GM18861 (cell line): ENCODE results near the gene VDR.
A peak's percentile ranks its signal among the peaks of the same experiment; 100 is the strongest.
"Not testable (repeated sequence)": the region's sequence is repeated elsewhere in the genome, so short reads cannot be mapped to it uniquely, and the experiment has no call there.

Source experiments
- ATAC-seq: cut with Tn5 transposase; IDR thresholded peaks from one replicate; pipeline ENCODE4 v1.9.1; 2021; ENCODE audit not compliant: unreplicated experiment

Gene VDR

GRCh38 chr12:47816403-47817271 lies 88.2 kb downstream of the VDR start:
- no peak for ATAC-seq

GRCh38 chr12:47815447-47815846 lies 89.3 kb downstream of the VDR start:
- ATAC-seq, result not testable (repeated sequence)

GRCh38 chr12:47814539-47815170 lies 90.1 kb downstream of the VDR start:
- no peak for ATAC-seq

GRCh38 chr12:47813511-47814196 lies 91.1 kb downstream of the VDR start:
- ATAC-seq, result peak; percentile 41

- ATAC-seq, result peak; percentile 53
Measured at GRCh38 chr12:47812797-47813510, 91.8 kb downstream of the VDR start.

GRCh38 chr12:47811581-47812484 lies 93.0 kb downstream of the VDR start:
- ATAC-seq, result no peak

- no peak for ATAC-seq
Measured at GRCh38 chr12:47811072-47811396, 93.8 kb downstream of the VDR start.

- not testable (repeated sequence) for ATAC-seq
Measured at GRCh38 chr12:47809518-47809917, 95.3 kb downstream of the VDR start.

- no peak for ATAC-seq
Measured at GRCh38 chr12:47808574-47809365, 96.0 kb downstream of the VDR start.

GRCh38 chr12:47808050-47808449 lies 96.7 kb downstream of the VDR start:
- ATAC-seq, result no peak

- ATAC-seq, result no peak
Measured at GRCh38 chr12:47807338-47807737, 97.5 kb downstream of the VDR start.

- no peak for ATAC-seq
Measured at GRCh38 chr12:47805417-47805816, 99.4 kb downstream of the VDR start.

- no peak for ATAC-seq
Measured at GRCh38 chr12:47804171-47804570, 100.6 kb downstream of the VDR start.

- no peak for ATAC-seq
Measured at GRCh38 chr12:47803191-47803875, 101.5 kb downstream of the VDR start.

- ATAC-seq, result no peak
Measured at GRCh38 chr12:47802312-47802711, 102.5 kb downstream of the VDR start.

- ATAC-seq, result no peak
Measured at GRCh38 chr12:47801904-47802246, 102.9 kb downstream of the VDR start.

- no peak for ATAC-seq
Measured at GRCh38 chr12:47801170-47801903, 103.5 kb downstream of the VDR start.

GRCh38 chr12:47800582-47800981 lies 104.2 kb downstream of the VDR start:
- no peak for ATAC-seq
